Stimulated activated CD8-positive, alpha-beta memory T cell treated with anti-CD3 and anti-CD28 coated beads, Interleukin-7, amount 100 ng/mL, for 4 hours (primary cell): ENCODE data around the gene DNMBP.
"Not testable (repeated sequence)": the region's sequence is repeated elsewhere in the genome, so short reads cannot be mapped to it uniquely, and the experiment has no call there.

ENCODE experiments used
- DNase-seq, 2 donors: peaks; one replicate each; pipeline ENCODE4 v3.0.0-alpha.2; 2020; ENCODE audit warnings: low read depth in 2 of 2

Gene DNMBP

GRCh38 chr10:99917963-99918825 is 91.6 kb downstream of the DNMBP start:
- DNase-seq = no peak

GRCh38 chr10:99916776-99917175 is 93.0 kb downstream of the DNMBP start:
- DNase-seq = no peak

GRCh38 chr10:99915414-99915813 is 94.3 kb downstream of the DNMBP start:
- DNase-seq = no peak

GRCh38 chr10:99914236-99914635 is 95.5 kb downstream of the DNMBP start:
- no peak for DNase-seq

- DNase-seq = no peak
Measured at GRCh38 chr10:99913831-99914235, 95.9 kb downstream of the DNMBP start.

GRCh38 chr10:99912041-99912440 is 97.7 kb downstream of the DNMBP start:
- DNase-seq = no peak

- no peak for DNase-seq
Measured at GRCh38 chr10:99908512-99908911, 101.2 kb downstream of the DNMBP start.

- no peak for DNase-seq
Measured at GRCh38 chr10:99906470-99906869, 103.3 kb downstream of the DNMBP start.

GRCh38 chr10:99905971-99906370 is 103.8 kb downstream of the DNMBP start:
- DNase-seq = no peak

- no peak for DNase-seq
Measured at GRCh38 chr10:99895867-99896266, 113.9 kb downstream of the DNMBP start.

- not testable (repeated sequence) for DNase-seq
Measured at GRCh38 chr10:99895066-99895465, 114.7 kb downstream of the DNMBP start.

- DNase-seq = no peak
Measured at GRCh38 chr10:99894613-99895012, 115.1 kb downstream of the DNMBP start.

GRCh38 chr10:99888622-99889021 is 121.1 kb downstream of the DNMBP start:
- no peak for DNase-seq

- no peak for DNase-seq
Measured at GRCh38 chr10:99883523-99883922, 126.2 kb downstream of the DNMBP start.

- DNase-seq = no peak
Measured at GRCh38 chr10:99881371-99881770, 128.4 kb downstream of the DNMBP start.

GRCh38 chr10:99880080-99880835 is 129.5 kb downstream of the DNMBP start:
- DNase-seq = no peak

GRCh38 chr10:99875473-99875872 is 134.3 kb downstream of the DNMBP start:
- DNase-seq = no peak

- no peak for DNase-seq
Measured at GRCh38 chr10:99874341-99875085, 135.2 kb downstream of the DNMBP start.

GRCh38 chr10:99873846-99874245 is 135.9 kb downstream of the DNMBP start:
- no peak for DNase-seq

GRCh38 chr10:99872367-99873162 is 137.2 kb downstream of the DNMBP start:
- DNase-seq = no peak

GRCh38 chr10:99870123-99870730 is 139.5 kb downstream of the DNMBP start:
- DNase-seq = no peak
